NCI-H2227 (cell line): ENCODE data around the gene APOH.
"Not testable (repeated sequence)": the region's sequence is repeated elsewhere in the genome, so short reads cannot be mapped to it uniquely, and the experiment has no call there.

Experiments
- DNase-seq: peaks from one replicate; lab custom pipeline; 2025; ENCODE audit not compliant: unreplicated experiment; lab: John Stamatoyannopoulos, UW

The APOH gene, protein sequence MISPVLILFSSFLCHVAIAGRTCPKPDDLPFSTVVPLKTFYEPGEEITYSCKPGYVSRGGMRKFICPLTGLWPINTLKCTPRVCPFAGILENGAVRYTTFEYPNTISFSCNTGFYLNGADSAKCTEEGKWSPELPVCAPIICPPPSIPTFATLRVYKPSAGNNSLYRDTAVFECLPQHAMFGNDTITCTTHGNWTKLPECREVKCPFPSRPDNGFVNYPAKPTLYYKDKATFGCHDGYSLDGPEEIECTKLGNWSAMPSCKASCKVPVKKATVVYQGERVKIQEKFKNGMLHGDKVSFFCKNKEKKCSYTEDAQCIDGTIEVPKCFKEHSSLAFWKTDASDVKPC

GRCh38 chr17:66228887-66229782 lies at the start of gene APOH:
Gene APOH, minus strand, starts transcription at chr17:66229415. Its CDS starts 36 bp downstream, at chr17:66229379.
- DNase-seq, result no peak

DNA sequence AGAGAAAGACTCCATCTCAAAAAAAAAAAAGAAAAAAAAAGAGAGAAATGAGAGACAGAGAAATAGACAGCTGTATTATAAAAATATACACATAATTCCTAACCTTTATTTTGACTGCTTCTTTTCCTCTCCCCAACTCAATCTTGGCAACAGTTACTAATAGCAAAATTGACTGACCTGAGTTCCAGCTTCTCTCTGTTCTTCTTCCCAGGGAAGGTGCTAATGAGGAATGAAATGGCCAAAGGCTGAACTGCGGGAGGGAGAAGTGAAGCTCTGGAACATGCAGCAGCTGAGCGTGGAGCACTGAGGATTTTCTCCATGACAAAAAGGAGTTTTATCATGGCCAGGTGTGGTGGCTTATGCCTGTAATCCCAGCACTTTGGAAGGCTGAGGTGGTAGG lies 48.0 kb upstream of the APOH start:
- no peak for DNase-seq

- no peak for DNase-seq
Measured at GRCh38 chr17:66276328-66276937, 47.2 kb upstream of the APOH start.

DNA sequence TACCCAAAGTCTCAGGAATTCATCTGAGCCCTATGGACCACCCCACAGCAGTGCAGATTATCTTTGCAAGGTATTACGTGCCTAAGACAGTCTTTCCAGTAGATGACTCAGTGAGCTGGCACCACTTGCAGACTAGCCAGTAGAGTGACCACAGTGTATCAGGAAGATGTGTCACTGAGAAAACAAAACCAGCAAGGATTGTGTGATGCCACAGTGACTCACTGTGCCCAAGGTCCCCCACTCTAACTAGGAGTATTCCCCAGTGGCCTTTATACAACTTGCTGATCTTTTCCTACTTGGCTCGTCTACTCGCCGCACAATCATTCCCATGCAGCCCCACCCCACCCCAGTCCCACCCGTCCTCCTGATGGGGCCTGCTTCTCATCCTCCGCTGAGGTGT lies 46.4 kb upstream of the APOH start:
- DNase-seq, result no peak

- no peak for DNase-seq
Measured at GRCh38 chr17:66273586-66273848, 44.3 kb upstream of the APOH start.

DNA sequence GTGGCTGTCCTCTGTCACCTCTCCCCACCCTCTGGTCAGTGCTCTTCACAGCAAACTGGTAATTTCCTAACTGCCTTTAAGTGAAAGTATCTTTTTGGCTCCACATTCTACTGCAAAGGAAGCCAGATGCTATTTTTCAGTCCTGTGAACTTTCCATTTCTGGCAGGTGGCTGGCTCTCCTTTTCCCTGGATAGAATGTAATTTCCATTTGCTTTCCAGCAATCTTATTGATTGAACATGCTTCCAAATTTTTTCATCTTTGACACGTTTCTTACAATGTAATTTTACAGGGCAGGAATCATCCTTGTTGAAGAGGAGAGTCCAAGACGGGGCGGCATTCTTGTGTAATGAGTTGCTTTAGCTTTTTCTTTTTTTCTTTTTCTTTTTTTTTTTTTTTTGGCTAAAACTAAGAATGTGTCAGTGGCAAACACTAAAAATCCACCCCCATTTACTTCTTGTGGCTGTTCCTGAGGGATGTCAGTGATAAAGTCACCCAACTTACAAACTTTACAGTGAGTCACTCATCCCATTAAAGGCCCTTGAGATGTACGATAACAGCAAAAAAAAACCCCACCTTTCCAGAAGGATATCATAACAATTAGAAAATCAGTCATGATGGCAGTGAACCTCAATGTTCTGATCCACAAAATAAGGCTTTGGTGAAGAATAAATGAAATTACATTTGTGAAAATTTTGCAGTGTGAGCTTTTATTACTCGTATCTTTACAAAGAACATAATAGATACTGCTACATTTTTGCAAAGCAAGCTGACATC lies 43.8 kb upstream of the APOH start:
- peak; percentile 11 for DNase-seq

GRCh38 chr17:66271512-66271911 lies 42.3 kb upstream of the APOH start:
- no peak for DNase-seq

DNA sequence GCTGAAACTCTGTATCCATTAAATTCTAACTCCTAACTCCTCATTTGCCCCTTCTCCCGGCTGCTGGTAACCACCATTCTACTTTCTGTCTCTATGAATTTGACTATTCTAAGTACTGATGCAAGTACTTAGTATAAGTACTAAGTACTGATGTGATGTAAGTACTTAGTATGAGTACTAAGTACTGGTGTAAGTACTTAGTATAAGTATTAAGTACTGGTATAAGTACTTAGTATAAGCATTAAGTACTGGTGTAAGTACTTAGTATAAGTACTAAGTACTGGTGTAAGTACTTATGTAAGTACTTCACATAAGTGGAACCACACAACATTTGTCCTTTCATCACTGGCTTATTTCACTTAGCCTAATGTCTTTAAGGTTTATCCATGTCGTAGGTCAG lies 40.9 kb upstream of the APOH start:
- DNase-seq, result no peak

DNA sequence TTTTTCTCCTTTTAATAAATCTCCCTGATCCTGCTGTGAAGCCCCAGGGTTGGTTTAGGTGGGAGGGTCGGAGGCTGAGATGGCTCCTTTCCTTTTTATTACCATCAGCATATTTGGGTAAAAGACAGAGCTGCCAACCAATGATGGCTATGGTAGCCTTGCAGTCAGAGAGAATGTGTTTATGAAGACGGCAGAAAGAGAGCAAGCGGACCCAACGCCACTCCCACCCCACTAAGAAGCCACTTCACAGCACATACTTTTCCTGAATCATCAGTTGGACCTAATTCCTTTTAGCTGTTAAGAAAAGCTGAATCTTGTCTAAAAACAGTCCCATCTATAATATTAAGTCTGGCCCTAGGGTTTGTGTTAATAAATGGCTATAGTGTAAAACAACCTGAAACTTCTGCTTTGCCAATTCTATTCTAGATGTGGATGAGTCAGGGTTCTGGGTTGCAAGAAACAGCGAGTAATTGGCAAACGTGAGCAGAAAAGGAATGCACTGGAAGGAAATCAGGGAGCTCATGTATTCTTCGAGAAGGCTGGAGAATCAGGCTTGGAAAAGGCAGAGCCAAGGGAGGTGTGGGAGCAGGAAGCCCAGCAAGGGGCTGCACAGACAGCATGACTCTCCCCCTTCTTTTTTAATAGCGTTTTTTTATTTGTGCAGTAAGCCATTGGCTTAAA lies 39.2 kb upstream of the APOH start:
- no peak for DNase-seq

- DNase-seq, result no peak
Measured at GRCh38 chr17:66264696-66265095, 35.5 kb upstream of the APOH start.

- DNase-seq, result no peak
Measured at GRCh38 chr17:66262767-66263166, 33.6 kb upstream of the APOH start.

DNA sequence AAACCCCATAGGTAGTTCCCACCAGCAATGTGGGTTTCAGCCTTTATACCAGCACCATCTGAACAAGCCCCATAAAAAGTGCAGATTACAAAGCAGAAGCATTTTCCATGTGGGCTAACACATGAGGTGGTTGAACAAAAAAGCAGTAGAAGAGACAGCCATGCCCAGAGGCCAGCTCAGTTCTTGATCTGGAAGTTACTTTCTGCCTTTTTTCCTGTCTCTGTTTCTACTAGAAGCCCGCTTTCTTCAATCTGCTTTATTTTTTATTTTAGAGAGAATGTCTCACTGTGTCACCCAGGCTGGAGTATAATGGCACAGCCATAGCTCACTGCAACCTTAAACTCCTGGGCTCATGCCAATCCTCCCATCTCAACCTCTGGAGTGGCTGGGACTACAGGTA lies 31.5 kb upstream of the APOH start:
- no peak for DNase-seq

GRCh38 chr17:66260275-66260674 lies 31.1 kb upstream of the APOH start:
- peak; percentile 5 for DNase-seq

- no peak for DNase-seq
Measured at GRCh38 chr17:66255527-66255971, 26.3 kb upstream of the APOH start.

DNA sequence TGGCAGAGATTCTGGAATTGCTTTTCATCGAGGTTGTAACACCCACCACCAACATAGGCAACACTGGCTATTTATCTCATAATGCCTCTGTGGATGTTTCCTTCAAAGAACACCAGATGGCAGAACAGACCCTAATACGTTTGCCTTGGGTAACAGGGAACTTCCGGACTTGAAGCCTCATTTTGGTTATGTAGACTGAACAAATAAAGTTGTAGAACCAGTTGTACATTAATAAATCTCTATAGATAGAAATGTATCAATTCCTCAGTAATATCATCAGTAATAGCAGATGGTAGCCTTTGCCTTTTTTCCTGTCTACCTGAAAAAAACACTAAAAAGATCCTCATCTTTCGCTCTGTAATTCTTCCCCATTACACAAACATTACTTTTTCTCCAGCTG lies 25.9 kb upstream of the APOH start:
- DNase-seq, result peak; percentile 81

- DNase-seq, result not testable (repeated sequence)
Measured at GRCh38 chr17:66253458-66253857, 24.2 kb upstream of the APOH start.

GRCh38 chr17:66250686-66251085 lies 21.5 kb upstream of the APOH start:
- no peak for DNase-seq

DNA sequence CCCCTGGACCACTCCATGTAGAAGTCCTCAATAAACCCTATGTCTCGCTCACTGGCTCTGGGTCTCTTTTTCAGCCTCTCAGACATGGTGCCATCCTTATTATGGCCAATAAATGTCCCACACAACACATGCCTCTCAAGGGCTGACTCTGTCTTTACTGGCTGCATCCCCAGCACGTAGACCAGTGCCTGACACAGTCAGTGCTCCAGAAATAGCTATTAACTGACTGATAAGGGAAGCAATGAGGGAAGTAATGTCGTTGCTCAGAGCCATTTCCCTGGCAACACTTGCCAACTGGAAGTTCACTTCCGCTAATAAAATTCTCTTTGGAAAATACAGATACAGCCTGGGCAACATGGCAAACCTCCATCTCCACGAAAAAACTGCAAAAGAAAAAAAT lies 19.1 kb upstream of the APOH start:
- DNase-seq, result no peak

GRCh38 chr17:66241839-66242238 lies 12.6 kb upstream of the APOH start:
- DNase-seq, result no peak

- DNase-seq, result no peak
Measured at GRCh38 chr17:66240630-66241029, 11.4 kb upstream of the APOH start.

DNA sequence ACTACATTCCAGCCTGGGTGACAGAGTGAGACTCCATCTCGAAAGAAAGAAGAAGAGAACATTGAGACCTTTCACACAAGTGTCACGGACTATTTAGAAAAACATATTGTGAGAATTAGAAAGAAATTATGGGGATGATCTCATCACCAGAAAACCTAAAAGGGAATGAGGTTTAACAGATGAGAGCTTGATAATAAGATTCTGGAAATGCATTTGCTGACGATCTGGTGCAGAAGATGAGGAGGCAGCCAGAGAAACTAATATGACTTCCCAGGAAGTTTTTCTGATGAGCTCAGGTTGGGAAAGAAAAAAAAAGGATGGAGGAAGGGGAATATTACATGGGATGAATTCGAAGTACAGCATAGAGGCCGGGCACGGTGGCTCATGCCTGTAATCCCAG lies 10.8 kb upstream of the APOH start:
- DNase-seq, result no peak
